NCI-H526 treated with DMSO at 0.1 percent for 48 hours (cell line): ENCODE data around the gene NAXD.
"Not testable (repeated sequence)": the region's sequence is repeated elsewhere in the genome, so short reads cannot be mapped to it uniquely, and the experiment has no call there.

Experiments used
- DNase-seq: peaks from one replicate; lab custom pipeline; 2025; lab: John Stamatoyannopoulos, UW

The NAXD gene

DNA sequence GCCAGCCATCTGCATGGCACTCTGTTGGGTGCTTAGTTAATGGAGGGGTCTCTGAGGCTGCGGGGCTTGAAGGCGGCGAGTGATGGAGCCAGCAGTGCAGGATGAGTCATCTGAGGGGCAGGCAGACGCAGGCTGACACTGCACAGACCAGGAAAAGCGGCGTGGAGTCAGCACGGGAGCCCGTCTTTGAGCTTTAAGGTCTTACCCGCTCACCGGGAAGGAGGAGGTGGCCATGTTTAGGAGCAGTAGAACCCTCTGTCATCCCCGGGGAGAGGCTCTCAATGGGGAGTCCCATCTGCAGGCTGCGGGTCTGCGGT lies 13.1 kb downstream of the NAXD start:
- DNase-seq = no peak

DNA sequence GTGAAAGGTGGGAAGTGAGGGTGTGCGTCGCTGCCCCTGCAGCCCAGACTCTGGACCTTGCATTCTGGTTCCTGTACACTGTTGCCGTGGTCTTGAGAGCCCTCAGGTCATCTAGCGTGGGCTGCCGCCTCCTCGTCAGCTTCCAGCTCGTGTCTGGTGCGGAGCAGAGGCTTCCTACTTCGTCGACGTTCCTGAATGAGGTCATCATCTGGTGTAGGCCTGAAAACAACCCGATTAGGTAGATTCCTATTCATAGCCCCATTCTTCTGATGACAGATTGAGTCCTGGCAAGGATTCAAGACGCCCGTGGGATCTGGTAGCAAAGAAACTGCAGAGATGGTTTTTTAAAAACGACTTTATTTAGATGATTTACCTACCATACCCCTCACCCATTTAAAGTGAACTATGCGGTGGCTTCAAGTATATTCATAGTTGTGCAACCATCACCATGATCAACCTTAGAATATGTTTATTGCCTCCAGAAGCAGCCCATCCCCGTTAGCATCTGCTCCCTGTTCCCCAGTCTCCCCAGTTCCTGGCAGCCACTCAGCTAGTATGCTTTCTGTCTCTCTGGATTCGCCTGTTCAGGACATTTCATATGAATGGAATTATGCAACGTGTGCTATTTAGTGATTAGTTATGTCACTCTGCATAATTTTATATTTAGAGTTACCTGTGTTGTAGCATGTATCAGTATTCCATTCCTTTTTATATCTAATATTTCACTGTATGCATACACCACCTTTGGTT lies 13.8 kb downstream of the NAXD start:
- DNase-seq = no peak

DNA sequence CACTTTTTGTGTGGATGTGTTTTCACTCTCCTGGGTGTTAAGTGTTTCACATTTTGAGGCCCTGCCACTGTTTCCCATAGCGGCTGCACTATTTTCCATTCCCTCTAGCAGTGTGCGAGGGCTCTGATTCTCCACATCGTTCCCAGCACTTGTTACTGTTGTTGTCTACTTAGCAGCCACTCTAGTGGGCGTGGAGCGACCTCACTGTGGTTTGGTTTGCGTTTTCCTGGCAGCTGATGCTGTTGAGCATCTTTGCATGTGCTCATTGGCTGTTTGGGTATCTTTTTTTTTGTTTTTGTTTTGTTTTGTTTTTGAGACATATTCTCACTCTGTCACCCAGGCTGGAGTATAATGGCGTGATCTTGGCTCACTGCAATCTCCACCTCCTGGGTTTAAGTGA lies 14.4 kb downstream of the NAXD start:
- no peak for DNase-seq

DNA sequence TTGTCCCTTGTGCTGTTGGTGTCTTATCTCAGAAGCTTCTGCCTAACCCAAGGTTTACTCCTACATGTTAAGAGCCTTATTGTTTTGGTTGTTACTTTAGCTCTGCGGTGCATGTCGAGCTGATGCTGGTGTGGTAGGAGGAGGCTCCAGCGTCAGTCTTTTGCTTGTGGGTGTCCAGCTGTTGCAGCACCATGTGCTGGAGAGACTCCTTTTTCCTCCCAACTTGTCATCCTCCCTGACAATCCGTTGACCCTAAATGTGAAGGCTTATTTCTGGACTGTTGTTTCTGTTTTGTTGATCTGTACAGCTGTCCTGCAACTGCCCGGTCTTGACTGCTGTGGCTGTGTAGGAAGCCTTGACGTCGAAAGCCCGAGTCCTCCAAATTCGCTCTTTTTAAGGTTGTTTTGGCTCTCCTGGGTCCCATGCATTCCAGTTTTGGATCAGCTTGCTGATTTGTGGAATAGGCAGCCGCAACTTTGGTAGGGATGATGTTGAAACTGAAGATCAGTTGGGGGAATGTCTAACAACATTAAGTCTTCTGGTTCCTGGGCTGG lies 15.3 kb downstream of the NAXD start:
- DNase-seq = no peak

DNA sequence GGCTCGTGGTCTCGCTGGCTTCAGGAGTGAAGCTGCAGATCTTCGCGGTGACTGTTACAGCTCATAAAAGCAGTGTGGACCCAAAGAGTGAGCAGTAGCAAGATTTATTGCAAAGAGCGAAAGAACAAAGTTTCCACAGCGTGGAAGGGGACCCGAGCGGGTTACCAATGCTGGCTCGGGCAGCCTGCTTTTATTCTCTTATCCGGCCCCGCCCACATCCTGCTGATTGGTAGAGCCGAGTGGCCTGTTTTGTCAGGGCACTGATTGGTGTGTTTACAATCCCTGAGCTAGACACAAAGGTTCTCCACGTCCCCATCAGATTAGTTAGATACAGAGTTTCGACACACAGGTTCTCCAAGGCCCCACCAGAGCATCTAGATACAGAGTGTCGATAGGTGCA lies 16.9 kb downstream of the NAXD start:
- not testable (repeated sequence) for DNase-seq

DNA sequence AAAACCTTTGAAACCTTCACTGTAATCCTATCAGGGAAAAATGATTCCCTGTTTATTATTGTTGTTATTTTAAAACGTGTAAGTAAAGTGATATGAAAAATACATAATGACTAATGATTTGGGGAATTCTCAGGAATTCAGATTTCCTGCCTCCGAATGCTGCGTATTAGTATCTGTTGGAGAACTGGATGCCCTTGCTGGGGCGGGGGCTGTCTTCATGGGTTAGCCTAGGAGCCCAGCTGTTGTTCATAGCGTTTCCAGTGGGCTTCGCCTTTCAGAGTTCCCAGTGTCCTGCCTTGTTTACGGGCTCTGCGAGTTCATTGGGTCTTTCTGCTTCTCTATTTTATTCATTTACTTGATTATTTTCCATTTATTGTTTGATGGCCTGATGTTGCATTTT lies 18.4 kb downstream of the NAXD start:
- no peak for DNase-seq

DNA sequence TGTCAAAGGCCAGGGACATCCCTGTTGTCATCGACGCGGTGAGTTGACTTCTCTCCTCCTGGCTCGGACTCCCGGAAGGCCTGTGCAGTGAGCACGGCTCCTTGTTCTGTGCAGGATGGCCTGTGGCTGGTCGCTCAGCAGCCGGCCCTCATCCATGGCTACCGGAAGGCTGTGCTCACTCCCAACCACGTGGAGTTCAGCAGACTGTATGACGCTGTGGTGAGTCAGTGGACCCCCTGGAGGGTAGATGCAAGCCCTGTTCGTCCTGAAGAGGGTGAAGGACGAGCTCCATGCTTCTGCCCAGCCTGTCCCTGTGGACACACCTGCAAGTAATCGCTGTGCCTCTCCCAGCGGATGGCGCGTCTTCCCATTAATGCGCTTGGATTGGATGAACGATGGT lies 19.2 kb downstream of the NAXD start:
- DNase-seq = no peak

DNA sequence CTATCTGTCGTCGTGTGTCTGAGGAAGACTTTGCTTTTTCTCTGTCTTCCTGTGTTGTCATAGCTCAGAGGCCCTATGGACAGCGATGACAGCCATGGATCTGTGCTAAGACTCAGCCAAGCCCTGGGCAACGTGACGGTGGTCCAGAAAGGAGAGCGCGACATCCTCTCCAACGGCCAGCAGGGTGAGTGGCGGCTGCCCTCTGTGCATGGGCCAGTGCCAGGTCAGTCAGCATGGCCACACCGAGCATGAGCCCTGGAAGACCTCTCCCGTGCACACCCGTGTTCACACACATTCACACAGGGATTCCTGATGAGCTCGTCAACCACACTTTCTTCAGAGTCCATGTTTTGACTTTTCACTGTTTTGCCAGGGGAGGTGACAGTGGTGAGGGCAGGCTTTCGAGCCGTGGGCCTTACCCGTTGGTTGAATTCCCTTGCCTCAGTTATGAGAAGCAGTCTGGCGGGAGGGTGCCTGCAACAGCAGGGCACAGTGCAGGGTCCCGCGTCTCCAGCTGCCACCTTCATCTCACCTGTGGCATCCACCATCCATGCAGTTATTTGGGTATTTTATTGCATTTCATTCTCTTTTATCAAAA lies 20.2 kb downstream of the NAXD start:
- no peak for DNase-seq

DNA sequence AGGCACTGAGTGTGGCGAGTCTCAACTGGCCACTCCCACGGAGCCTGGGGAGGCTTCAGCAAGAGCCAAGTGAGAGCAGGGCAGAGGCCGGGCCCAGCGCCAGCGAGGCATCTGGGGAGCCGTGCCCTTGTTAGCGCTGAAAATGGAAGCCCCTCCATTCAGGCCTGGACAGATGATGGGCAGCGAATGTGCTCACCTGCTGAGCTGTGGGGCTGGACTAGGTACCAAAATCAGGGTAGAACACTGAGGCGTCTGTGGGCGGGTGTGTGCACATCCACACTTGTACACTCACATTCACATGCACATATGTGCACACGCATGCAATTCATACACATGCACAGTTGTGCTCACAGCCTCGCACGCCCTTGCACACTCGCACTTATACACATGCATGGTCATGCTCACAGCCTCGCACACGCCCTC lies 20.7 kb downstream of the NAXD start:
- no peak for DNase-seq

DNA sequence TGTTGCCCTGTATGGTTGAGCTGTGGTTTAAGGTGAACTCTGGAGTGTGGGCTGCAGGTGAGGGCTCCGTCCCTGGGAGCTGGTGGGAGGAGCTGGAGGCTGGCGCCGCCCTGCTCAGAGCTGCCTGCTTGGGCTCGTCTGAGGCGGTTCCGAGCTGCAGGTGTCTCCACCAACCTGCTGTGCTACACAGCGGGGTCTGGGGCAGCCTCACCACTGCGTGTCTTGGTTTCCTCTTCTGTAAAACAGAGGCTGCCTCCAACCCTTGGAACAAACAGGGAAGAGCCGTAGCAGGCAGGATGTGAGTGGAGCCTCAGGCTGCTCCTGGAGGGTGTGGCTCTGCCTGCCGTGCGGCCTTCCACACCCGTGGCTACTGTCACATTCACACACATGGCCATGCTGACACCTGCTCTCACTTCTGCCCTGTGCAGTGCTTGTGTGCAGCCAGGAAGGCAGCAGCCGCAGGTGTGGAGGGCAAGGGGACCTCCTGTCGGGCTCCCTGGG lies 21.4 kb downstream of the NAXD start:
- no peak for DNase-seq

DNA sequence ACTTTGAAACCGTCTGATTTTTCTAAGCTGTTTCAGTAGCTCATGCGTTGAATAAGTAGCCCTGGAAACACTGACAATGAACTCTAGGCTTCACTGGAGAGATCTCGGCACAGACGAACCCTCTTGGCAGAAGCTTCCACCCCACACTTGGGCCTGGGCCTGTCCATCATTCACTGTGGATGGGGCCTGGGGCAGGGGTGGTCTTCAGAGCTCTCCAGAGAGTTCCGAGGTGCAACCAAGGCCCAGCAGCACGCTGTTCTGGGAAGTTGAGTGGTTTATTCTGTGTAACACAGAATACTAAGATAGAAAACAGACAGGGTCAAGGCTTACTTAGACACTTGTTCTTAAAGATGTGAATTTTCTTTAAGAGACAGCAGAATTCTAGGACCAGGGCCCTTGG lies 21.9 kb downstream of the NAXD start:
- no peak for DNase-seq

DNA sequence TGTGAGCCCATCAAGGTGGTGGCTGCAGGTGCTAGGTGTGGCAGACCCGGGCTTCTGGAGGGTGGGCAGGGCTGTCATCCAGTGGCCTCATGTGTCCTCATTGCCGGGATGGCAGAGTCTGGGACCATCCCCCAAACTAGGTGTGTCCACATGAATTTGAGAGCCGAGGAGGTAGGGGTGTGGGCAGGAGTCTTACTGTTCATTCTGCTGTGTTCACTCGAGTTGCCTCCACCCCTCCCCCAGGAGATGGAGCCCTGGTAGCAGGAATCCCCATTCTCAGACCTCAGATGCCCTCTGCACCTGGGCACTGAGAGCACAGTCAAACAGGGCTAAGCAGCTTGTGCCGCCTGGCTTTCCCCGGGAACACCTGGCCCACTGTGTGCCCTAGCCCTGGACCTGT lies 22.4 kb downstream of the NAXD start:
- DNase-seq = no peak

DNA sequence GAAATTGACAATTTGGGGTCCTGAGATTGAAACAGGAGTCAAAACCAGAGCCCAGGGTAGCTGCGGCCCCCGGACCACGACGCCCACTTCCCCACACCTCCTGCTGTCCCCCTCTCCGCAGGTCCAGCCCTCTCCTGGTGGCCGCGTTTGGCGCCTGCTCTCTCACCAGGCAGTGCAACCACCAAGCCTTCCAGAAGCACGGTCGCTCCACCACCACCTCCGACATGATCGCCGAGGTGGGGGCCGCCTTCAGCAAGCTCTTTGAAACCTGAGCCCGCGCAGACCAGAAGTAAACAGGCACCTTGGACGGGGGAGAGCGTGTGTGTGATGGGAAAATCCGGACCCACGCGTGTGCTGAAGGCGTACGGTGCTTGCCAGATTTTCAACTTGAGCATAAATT lies 22.9 kb downstream of the NAXD start:
- no peak for DNase-seq

DNA sequence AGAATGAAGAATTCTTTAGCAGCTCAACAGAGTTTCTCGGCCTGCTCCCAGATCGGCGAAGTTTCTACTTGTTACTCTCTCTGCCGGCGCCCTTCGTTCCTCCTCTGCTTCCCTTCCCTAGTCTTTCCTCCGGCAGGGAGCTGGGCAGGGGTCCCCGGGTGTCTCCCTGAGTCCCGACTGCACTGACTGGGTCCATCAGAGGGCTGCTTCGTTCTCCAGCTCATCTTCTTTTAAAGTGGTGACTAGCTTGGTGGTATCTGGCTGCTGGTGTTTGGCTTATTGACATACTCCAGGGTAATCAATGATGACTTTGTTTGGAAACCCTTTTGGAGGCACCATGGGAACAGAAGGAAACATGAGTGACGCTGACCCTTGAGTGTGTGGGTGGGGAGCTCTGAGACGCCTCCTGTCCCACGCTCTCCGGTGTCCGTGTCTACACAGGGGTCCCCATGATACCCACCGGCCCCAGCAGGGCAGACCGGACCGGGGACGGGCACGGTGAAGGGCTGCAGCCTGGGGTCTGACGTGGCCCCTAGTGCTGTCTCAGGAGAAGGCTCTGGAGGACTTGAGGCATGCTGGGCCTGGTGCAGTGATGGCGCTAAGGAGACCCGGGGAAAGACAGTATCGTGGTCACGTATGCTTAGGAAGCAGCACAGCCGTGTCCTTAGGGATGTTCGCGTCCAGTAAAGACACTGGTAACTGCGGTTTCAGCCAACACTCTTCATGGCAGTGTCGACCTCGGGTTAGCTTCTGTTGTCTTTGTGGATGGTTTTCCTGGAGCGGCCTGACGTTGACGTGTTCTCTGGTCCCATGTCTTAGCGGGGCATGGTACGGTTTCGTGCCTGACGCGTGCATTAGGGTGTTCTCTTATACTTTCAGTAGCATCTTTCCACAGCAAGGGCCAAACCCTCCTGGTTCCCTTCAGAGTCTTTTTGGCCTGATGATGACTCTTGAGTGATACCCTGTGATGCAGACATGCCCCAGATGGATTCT lies 23.8 kb downstream of the NAXD start:
- DNase-seq = no peak

DNA sequence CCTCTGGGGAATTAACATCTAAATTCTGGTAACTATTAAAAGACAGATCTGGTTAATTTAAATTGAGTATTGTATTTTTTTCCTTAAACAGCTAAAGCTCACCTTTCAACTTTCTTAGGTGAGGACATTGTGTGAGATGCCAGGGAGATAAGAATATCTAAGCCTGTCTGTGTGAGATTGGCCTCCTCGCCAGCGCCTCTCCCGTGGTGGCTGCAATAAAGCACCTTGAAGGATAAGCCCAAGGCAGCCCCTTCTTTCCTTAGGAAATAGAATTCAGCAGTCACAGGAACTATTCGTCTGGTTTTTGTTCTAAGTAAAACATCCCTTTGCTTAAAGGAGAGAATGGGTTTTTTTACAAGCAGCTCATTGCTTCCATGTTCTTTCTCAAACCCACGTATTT lies 24.6 kb downstream of the NAXD start:
- no peak for DNase-seq

DNA sequence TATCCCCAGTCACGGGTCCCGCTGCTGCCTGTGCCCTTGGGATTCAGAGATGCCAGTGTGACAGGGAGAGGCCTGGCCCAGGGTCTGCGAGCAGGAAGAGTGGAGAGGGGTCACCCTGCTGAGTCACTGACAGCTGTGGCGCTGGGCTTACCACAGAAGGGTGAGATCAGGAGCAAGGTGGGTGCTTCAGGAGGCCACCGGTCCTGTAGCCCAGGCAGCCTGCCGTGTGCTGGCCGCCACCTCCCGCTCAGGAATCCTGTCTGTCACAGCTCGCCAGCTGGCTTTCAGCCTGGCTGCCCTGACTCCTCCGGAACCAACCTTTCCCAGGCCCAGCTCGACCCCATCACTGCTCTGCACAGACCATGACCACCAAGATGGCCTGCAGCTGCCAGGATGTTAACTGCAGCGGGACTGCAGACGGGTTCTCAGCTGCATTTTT lies 25.3 kb downstream of the NAXD start:
- DNase-seq = no peak

DNA sequence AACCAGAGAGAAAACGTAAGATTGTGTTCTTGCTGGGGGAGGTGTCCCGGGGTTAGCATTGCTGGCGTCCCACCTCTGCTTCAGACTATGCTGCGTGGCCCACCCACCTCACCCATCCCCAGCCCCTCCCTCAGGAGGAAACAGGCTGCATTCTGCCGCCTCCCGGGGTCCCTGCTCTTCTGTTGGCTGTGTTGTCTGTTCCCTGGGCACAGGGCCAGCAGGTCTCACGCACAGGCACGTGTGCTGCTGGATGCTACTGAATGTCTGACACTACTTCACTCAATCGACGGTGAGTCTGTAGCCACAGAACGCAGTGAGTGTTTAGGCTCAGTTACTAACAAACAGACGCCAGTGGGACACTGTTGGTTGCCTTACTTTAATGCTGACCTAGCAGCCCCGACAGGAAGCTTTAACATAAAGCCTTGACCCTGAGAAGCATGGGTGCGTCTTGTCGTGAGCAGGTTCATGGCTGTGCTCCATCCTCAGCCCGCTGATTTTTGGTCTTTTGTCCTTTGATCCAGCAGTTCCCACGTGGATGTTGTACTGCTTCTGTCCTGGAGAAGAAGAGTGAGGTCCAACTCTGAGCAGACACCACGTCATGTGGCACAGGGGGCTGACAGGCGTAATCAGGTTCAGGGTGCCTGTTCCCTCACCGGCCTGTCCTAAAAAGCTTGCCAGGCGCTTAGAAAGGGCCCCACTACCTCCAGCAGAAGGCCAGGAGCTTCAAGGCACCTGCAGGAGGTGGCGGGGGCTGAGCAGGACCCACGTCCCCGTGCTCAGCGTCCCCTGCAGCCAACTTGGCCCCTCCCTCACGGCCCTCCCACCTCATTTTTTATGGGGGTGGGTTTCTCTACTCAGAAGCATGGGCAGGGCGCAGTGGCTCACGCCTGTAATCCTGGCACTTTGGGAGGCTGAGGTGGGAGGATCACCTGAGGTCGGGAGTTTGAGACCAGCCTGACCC lies 26.0 kb downstream of the NAXD start:
- DNase-seq = no peak

DNA sequence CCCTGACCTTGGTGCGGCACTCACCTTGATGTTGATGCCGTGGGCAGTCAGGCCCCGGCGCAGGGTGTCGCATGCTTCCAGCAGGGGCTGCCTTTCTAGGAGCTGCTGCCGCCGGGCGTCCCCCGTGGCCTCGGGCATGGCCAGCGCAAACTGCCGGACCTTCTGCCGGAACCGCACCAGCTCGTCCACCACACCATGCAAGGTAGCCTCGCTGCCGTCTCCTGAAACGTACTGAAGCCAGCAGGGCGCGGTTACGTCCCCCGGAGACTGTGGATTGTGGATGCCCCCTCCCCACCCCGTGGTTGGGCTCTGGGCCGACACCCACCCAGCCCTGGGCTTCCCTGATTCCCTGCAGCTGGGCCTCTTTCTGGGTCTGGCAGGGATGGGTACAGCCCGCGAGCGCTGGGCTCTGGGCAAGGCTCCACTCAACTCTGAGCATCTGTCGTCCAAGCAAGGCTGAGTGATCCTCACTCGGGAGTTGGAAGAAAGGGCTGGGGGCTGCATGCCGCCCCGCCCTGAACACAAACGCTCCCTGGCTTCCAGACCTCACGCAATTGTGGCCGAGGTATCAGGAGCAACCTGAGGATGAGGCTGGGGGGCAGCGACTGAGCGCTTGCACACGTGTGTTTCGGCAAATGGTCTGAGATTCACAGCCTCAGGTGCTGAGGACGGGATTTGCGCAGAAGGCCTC lies 27.1 kb downstream of the NAXD start:
- no peak for DNase-seq

DNA sequence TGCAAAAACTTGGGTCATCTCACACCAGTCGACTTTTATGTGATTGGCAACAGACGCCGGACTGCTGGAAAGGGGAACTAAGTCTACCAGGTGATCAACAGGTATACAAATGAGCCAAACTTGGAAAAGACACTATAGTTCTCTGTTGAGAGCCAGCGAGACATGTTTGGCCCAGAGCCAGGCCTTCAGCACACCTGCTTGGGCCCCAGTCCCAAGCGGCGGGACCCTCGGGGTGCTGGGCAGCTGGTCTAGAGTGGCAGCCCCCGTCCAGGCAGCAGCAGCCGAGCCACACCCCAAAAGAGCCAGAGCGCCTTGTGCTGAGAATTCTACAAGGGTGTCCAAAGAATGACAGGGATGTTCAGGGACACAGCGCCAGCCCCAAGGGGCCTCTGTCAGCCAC lies 28.0 kb downstream of the NAXD start:
- DNase-seq = no peak

DNA sequence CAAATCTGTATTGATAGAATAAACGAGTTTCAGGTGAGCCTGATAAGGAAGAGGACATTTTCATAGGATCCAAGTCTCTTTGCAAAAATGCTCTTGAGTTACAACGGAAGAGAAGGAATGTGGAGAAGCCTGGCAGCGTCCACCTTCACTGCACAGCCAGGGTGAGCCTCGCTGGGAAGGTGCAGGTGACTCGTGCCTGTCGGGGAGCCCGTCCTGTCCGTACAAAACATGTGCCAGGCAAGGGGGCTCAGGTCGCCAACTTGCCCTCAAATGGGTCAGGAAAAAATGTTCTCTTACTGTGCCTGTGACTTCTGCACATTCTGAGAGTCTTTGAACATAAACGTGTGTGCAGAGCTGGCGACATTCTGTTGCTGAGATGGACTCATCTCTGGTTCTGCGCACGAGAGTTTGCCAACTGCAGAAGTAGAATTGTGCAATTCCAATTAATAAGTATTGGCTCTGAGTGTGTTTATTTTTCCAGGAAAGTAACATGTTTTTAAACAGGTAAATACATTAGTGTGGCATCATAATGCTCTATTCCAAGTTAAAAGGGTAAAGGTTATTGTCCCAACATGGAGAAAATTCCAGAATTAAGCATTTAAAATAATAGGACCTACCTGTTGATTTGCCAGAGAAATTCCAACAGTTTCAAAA lies 28.6 kb downstream of the NAXD start:
- DNase-seq = no peak
